Measurements from ENCODE around the gene NKAIN2.
"Not testable (repeated sequence)": the region's sequence is repeated elsewhere in the genome, so short reads cannot be mapped to it uniquely, and the experiment has no call there.

NKAIN2 gene

GRCh38 chr6:124190256-124190655 is 386.6 kb downstream of the NKAIN2 start:
- DNase-seq (ENCODE audit: low read depth in 2 of 3, low spot score in 2 of 3), result no peak

GRCh38 chr6:124193132-124193531 is 389.5 kb downstream of the NKAIN2 start:
- no peak for DNase-seq (ENCODE audit: low read depth in 2 of 3, low spot score in 2 of 3)

- no peak for DNase-seq (ENCODE audit: low read depth in 2 of 3, low spot score in 2 of 3)
Measured at GRCh38 chr6:124197148-124197547, 393.5 kb downstream of the NKAIN2 start.

- no peak for DNase-seq (ENCODE audit: low read depth in 2 of 3, low spot score in 2 of 3)
Measured at GRCh38 chr6:124199286-124199685, 395.6 kb downstream of the NKAIN2 start.

DNA sequence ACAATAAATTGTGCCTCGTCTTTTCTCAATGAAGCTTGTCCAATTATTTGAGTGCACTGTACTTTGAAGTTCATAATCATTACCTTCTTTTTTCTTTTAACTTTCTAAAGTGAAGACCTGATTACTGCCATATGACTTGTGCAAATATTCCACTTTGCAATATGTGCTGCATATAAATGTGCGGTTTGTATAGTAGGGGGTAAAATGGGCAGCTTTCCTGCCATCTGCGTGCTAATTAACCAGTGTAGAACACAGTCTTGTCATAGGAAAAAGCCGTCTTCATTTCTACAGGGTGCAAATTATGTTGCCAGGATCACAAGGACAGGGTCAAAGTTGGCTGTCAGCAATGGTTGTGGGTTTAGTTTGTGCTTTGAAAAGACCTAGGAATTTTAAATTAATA is 397.0 kb downstream of the NKAIN2 start:
- DNase-seq (ENCODE audit: low read depth in 2 of 3, low spot score in 2 of 3), result no peak

GRCh38 chr6:124203101-124203811 is 399.6 kb downstream of the NKAIN2 start:
- no peak for DNase-seq (ENCODE audit: low read depth in 2 of 3, low spot score in 2 of 3)

DNA sequence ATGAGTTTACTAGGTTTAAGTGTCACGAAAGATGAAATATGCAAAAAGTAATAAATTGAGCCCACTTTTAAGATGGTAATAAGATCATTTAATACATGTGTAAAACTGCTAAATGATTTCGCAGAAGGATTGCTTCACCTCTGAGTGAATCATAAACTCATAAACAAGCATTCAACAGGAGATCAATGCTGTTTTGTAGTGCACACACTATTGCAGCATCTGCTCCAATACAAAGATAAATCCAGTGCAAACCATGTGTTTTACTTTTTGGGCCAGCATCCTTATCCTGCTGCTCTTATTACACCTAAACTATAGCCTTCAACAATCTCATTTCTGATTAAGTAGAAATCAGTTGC is 400.1 kb downstream of the NKAIN2 start:
- no peak for DNase-seq (ENCODE audit: low read depth in 2 of 3, low spot score in 2 of 3)

DNA sequence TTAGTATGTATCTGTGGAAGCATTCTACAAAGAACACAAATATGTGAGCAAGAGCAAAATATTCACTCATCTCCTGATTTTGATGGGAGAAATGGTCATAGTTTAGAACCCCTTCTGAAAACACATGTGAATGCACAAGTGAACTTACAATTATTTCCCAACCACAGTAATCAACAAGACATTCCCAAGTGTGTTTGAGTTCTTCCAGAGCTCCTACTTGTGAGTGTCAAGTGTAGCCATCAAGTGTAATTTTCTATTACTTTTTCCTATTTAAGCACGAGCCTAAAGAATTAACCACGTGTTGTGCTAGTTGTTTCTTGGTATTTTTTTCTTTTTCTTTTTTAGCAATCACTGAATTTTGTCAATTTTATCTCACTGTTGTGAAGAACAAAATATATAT is 402.3 kb downstream of the NKAIN2 start:
- DNase-seq (ENCODE audit: low read depth in 2 of 3, low spot score in 2 of 3), result no peak

- no peak for DNase-seq (ENCODE audit: low read depth in 2 of 3, low spot score in 2 of 3)
Measured at GRCh38 chr6:124223611-124224345, 420.1 kb downstream of the NKAIN2 start.

DNA sequence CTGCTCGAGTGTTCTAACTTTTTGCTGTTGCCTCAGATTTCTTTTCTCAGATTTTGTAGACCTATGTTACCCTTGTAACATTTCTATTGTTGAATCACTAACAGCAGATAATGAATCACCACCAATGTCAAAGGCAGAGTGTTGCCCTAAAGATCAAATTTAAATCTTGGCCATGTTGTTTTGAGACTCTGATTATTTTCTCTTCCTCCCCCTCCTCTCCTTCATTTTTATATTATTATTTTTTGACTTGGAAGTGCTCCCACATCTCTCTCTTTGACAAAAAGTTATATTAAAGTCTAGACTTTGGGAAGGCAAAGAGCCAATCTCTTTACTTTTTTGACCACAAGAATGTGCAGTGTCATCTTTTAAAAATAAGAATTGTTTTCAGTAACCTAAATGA is 422.7 kb downstream of the NKAIN2 start:
- no peak for DNase-seq (ENCODE audit: low read depth in 2 of 3, low spot score in 2 of 3)

- DNase-seq (ENCODE audit: low read depth in 2 of 3, low spot score in 2 of 3), result no peak
Measured at GRCh38 chr6:124233221-124233620, 429.6 kb downstream of the NKAIN2 start.

GRCh38 chr6:124234801-124235200 is 431.1 kb downstream of the NKAIN2 start:
- DNase-seq (ENCODE audit: low read depth in 2 of 3, low spot score in 2 of 3), result no peak

GRCh38 chr6:124237911-124238310 is 434.2 kb downstream of the NKAIN2 start:
- no peak for DNase-seq (ENCODE audit: low read depth in 2 of 3, low spot score in 2 of 3)

- DNase-seq (ENCODE audit: low read depth in 2 of 3, low spot score in 2 of 3), result not testable (repeated sequence)
Measured at GRCh38 chr6:124238408-124238807, 434.7 kb downstream of the NKAIN2 start.

DNA sequence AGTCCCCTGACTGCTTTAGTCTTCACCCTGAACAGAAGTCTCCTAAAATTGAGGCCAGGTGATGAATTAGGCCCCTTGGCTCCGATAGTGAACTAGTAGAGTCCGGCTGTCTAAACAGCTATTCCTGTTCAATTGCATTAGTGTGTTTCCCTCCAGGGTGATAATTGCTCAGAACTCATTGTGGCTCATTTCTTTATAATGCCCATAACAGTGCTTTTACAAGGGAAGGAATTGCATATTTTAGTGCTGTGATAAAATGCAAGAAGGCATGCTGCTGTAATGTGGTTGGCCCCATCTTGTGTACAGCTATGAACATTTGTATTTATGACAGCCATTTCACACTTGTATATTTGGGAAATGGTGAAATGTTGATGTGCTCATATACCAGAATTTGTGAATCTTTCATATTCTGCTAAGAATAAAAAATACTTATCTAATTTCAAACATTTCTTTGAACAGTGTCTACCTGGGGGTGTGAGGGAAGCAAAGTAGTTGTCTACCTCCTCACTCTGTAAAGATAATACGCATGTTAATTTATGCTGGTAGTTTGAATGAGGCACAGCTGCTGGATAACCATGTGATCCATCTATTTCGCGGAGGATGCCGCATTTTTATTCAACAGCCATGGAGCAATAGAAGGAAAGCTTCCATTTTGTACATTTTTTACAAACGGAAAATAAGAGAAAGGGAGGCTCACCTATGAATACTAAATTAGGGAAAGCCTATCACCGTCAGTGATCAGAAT is 451.4 kb downstream of the NKAIN2 start:
- DNase-seq (ENCODE audit: low read depth in 2 of 3, low spot score in 2 of 3), result no peak

DNA sequence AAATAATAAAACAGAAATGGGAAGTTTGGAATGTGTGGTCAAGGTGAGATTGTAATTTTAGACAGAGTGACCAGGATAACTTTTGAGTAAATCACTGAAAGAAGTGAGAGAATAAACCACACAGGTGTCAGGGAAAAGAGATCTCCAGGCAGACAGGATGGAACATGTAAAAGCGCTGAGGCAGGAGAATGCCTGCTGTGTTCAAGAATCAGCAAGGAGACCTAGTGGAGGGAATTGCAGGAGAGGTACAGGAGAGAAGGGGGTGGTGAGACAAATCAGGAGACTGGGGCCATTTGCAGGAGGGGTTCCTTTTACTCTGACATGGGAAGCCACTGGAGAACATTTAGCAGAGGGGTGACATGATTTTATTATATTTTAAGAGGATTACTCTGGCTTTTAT is 456.7 kb downstream of the NKAIN2 start:
- no peak for DNase-seq (ENCODE audit: low read depth in 2 of 3, low spot score in 2 of 3)

GRCh38 chr6:124269733-124270132 is 466.1 kb downstream of the NKAIN2 start:
- DNase-seq (ENCODE audit: low read depth in 2 of 3, low spot score in 2 of 3), result no peak

DNA sequence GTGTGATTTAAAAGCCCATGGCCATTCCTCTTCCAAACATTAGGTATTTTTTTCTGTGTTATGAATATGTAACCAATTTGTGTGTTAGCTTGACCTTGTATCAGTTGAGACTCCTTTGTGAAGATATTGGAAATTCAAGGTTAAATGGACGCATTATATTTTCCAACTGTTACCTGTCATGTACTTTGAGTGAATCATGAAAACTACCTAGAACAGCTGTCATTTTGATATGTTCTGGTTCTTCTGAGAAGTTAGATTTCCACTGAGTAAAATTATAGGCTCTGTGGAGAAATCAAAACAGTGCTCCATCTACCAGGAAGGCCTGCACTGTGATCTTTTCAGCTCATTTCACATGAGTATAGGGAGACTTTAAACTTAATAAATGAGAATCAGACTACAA is 470.0 kb downstream of the NKAIN2 start:
- no peak for DNase-seq (ENCODE audit: low read depth in 2 of 3, low spot score in 2 of 3)

- DNase-seq (ENCODE audit: low read depth in 2 of 3, low spot score in 2 of 3), result no peak
Measured at GRCh38 chr6:124282541-124282940, 478.9 kb downstream of the NKAIN2 start.

GRCh38 chr6:124283486-124283885 is 479.8 kb downstream of the NKAIN2 start:
- no peak for DNase-seq (ENCODE audit: low read depth in 2 of 3, low spot score in 2 of 3)

DNA sequence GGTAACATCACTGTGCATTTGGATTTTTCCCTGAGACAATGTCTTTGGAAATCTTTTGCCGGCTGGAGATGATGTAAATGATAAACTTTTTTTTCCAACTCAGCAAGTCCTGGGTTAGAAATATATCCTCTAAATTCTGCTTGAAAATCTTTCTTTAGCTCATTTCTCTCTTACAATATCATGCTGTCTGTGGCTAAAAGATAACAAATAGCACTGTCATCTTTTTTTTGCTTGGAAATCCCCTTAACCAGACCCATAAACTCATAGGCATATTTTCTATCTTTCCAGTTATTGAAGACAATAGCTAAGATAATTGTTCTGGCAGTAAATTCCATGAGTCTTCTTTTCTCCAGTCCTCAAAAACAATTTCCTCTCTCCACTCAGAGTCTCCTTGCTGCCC is 481.5 kb downstream of the NKAIN2 start:
- no peak for DNase-seq (ENCODE audit: low read depth in 2 of 3, low spot score in 2 of 3)

- DNase-seq (ENCODE audit: low read depth in 2 of 3, low spot score in 2 of 3), result no peak
Measured at GRCh38 chr6:124294574-124295200, 491.0 kb downstream of the NKAIN2 start.
